ENCODE results near the gene COL23A1.
A peak's percentile ranks its signal among the peaks of the same experiment; 100 is the strongest.
"Not testable (repeated sequence)": the region's sequence is repeated elsewhere in the genome, so short reads cannot be mapped to it uniquely, and the experiment has no call there.

The COL23A1 gene

GRCh38 chr5:178504340-178504960 lies 85.7 kb downstream of the COL23A1 start:
- DNase-seq (ENCODE audit: low spot score): no peak

- no peak for DNase-seq (ENCODE audit: low spot score)
Observed at GRCh38 chr5:178502401-178503100, 87.6 kb downstream of the COL23A1 start.

GRCh38 chr5:178499352-178499751 lies 90.8 kb downstream of the COL23A1 start:
- no peak for DNase-seq (ENCODE audit: low spot score)

- DNase-seq (ENCODE audit: low spot score): no peak
Observed at GRCh38 chr5:178496642-178497041, 93.6 kb downstream of the COL23A1 start.

GRCh38 chr5:178496214-178496613 lies 94.0 kb downstream of the COL23A1 start:
- no peak for DNase-seq (ENCODE audit: low spot score)

GRCh38 chr5:178495706-178496105 lies 94.5 kb downstream of the COL23A1 start:
- no peak for DNase-seq (ENCODE audit: low spot score)

GRCh38 chr5:178492278-178492677 lies 97.9 kb downstream of the COL23A1 start:
- no peak for DNase-seq (ENCODE audit: low spot score)

GRCh38 chr5:178490935-178491652 lies 99.1 kb downstream of the COL23A1 start:
- no peak for DNase-seq (ENCODE audit: low spot score)

GRCh38 chr5:178489271-178489976 lies 100.8 kb downstream of the COL23A1 start:
- DNase-seq (ENCODE audit: low spot score): no peak

- no peak for DNase-seq (ENCODE audit: low spot score)
Observed at GRCh38 chr5:178488696-178489095, 101.5 kb downstream of the COL23A1 start.

- no peak for DNase-seq (ENCODE audit: low spot score)
Observed at GRCh38 chr5:178487911-178488600, 102.1 kb downstream of the COL23A1 start.

GRCh38 chr5:178486878-178487512 lies 103.2 kb downstream of the COL23A1 start:
- not testable (repeated sequence) for DNase-seq (ENCODE audit: low spot score)

GRCh38 chr5:178486239-178486641 lies 104.0 kb downstream of the COL23A1 start:
- no peak for DNase-seq (ENCODE audit: low spot score)

- DNase-seq (ENCODE audit: low spot score): peak; percentile 5
Observed at GRCh38 chr5:178483620-178484019, 106.6 kb downstream of the COL23A1 start.

- no peak for DNase-seq (ENCODE audit: low spot score)
Observed at GRCh38 chr5:178479261-178479660, 110.9 kb downstream of the COL23A1 start.

- no peak for DNase-seq (ENCODE audit: low spot score)
Observed at GRCh38 chr5:178478370-178478769, 111.8 kb downstream of the COL23A1 start.

- DNase-seq (ENCODE audit: low spot score): no peak
Observed at GRCh38 chr5:178477802-178478201, 112.4 kb downstream of the COL23A1 start.

- DNase-seq (ENCODE audit: low spot score): no peak
Observed at GRCh38 chr5:178476972-178477754, 113.0 kb downstream of the COL23A1 start.

GRCh38 chr5:178476531-178476930 lies 113.7 kb downstream of the COL23A1 start:
- DNase-seq (ENCODE audit: low spot score): no peak

GRCh38 chr5:178475422-178475821 lies 114.8 kb downstream of the COL23A1 start:
- no peak for DNase-seq (ENCODE audit: low spot score)

Measured in NAMALWA (cell line).